Stimulated activated CD4-positive, alpha-beta T cell treated with anti-CD3 and anti-CD28 coated beads, TNF-alpha, amount 100 ng/mL, for 24 hours (primary cell): ENCODE measurements around the gene EFEMP2.

Source experiments
- DNase-seq, 3 experiments: peaks; one replicate each; pipeline ENCODE4 v3.0.0-alpha.2; 2020; ENCODE audit warnings: low read depth in 3 of 3

The EFEMP2 gene

GRCh38 chr11:65872586-65873317 lies at the start of gene EFEMP2:
EFEMP2 (minus strand) TSS chr11:65872800; CDS start chr11:65872354, 446 bp downstream.
- no peak for DNase-seq

GRCh38 chr11:65921876-65922275 lies 49.3 kb upstream of the EFEMP2 start:
- no peak for DNase-seq

GRCh38 chr11:65921033-65921555 lies 48.5 kb upstream of the EFEMP2 start:
- DNase-seq: no peak

- no peak for DNase-seq
Measured at GRCh38 chr11:65920372-65920802, 47.8 kb upstream of the EFEMP2 start.

- peak; percentile 33 to 54 (median 42) for DNase-seq
Measured at GRCh38 chr11:65919573-65920371, 47.2 kb upstream of the EFEMP2 start.

- DNase-seq: peak; percentile 97 to 98 (median 98)
Measured at GRCh38 chr11:65919141-65919572, 46.6 kb upstream of the EFEMP2 start, which contains the start of gene DRAP1. DRAP1 (plus strand) TSS chr11:65919426; CDS start chr11:65919502, 76 bp downstream.

GRCh38 chr11:65918211-65919140 lies 45.9 kb upstream of the EFEMP2 start, which contains the start of gene C11orf68:
C11orf68 (minus strand) TSS chr11:65919062; CDS start chr11:65919031, 31 bp downstream.
- no peak for DNase-seq

GRCh38 chr11:65917434-65918210 lies 45.0 kb upstream of the EFEMP2 start:
- DNase-seq: no peak

- DNase-seq: no peak
Measured at GRCh38 chr11:65917077-65917433, 44.5 kb upstream of the EFEMP2 start.

- no peak for DNase-seq
Measured at GRCh38 chr11:65916391-65916790, 43.8 kb upstream of the EFEMP2 start.

GRCh38 chr11:65915821-65916251 lies 43.2 kb upstream of the EFEMP2 start:
- DNase-seq: no peak

GRCh38 chr11:65915101-65915820 lies 42.7 kb upstream of the EFEMP2 start:
- no peak for DNase-seq

GRCh38 chr11:65912845-65913244 lies 40.2 kb upstream of the EFEMP2 start:
- DNase-seq: no peak

- DNase-seq: no peak
Measured at GRCh38 chr11:65911682-65912568, 39.3 kb upstream of the EFEMP2 start.

- DNase-seq: no peak
Measured at GRCh38 chr11:65907878-65908277, 35.3 kb upstream of the EFEMP2 start.

- DNase-seq: no peak
Measured at GRCh38 chr11:65906602-65907001, 34.0 kb upstream of the EFEMP2 start.

GRCh38 chr11:65903715-65904114 lies 31.1 kb upstream of the EFEMP2 start:
- DNase-seq: no peak

GRCh38 chr11:65903068-65903481 lies 30.5 kb upstream of the EFEMP2 start:
- no peak for DNase-seq

- DNase-seq: no peak
Measured at GRCh38 chr11:65900899-65901180, 28.2 kb upstream of the EFEMP2 start.
